ENCODE data around the gene CUL3. TPM values are rescaled to one million over a fixed set of nuclear protein-coding genes. Genes with fewer than 3 reads are reported as not detected.
A peak's percentile ranks its signal among the peaks of the same experiment; 100 is the strongest.

CUL3 gene
- polyA plus RNA-seq, 3 donors, result 12.3 to 28.7 (median 12.9) TPM

DNA sequence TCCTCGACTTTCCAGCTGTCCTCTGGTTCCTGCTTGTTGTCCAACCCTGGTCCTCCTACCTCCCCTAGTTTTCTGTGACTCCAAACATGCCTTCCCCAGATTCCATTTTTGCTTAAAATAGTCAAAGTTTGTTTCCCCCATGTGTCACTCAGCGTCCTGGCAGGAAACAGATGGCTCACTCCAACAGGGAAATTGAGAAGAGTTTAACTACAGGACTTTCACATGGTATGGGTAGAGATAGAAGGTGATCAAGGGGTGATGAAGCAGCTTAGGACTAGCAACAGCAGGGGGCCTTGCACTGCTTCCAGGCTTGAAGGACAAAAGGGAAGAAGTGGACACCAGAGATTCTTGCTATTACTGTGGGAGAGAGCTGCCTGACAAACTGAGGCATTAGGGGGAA lies 6.1 kb upstream of the CUL3 start:
- H3K27me3 ChIP-seq (ENCODE audit: control insufficient read depth in 2 of 2, insufficient read depth in 2 of 2, low read length in 2 of 2), result no peaks in the 10 kb centered on the region
- no peak overlapping the region for H3K27ac ChIP-seq (ENCODE audit: low read depth in 1 of 2, low read length in 2 of 2)
- Mint-ChIP-seq H3K36me3 (no peaks in the 10 kb centered on the region), H3K4me1 (peaks cover 14% of the 10 kb centered on the region), H3K27me3 (ENCODE audit: low read depth in 3 of 3) (no peaks in the 10 kb centered on the region), H3K27ac (peak overlapping the region in 1 of 7 donors; percentile 68), H3K4me3 (no peak overlapping the region), H3K9me3 (no peaks in the 10 kb centered on the region)
- TF ChIP-seq, protein P1, sequence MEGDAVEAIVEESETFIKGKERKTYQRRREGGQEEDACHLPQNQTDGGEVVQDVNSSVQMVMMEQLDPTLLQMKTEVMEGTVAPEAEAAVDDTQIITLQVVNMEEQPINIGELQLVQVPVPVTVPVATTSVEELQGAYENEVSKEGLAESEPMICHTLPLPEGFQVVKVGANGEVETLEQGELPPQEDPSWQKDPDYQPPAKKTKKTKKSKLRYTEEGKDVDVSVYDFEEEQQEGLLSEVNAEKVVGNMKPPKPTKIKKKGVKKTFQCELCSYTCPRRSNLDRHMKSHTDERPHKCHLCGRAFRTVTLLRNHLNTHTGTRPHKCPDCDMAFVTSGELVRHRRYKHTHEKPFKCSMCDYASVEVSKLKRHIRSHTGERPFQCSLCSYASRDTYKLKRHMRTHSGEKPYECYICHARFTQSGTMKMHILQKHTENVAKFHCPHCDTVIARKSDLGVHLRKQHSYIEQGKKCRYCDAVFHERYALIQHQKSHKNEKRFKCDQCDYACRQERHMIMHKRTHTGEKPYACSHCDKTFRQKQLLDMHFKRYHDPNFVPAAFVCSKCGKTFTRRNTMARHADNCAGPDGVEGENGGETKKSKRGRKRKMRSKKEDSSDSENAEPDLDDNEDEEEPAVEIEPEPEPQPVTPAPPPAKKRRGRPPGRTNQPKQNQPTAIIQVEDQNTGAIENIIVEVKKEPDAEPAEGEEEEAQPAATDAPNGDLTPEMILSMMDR (IDR thresholded peaks at IDR 0.05), result no peak
- H3K9me3 ChIP-seq (replicated peaks in 1 of 2; ENCODE audit: control insufficient read depth in 1 of 2, insufficient read depth in 1 of 2, low read length in 2 of 2), result no peaks in the 10 kb centered on the region
- H2AFZ ChIP-seq (ENCODE audit: insufficient read depth, low read depth, low read length, poor library complexity, severe bottlenecking), result no peak overlapping the region
- no peaks in the 10 kb centered on the region for H4K20me1 ChIP-seq (ENCODE audit: insufficient read depth, low read length)
- peaks cover 8 to 17% of the 10 kb centered on the region in 2 donors for H3K4me1 ChIP-seq (ENCODE audit: control insufficient read depth in 1 of 2, insufficient read depth in 2 of 2, low read length in 2 of 2)
- H3K4me2 ChIP-seq (replicated peaks; ENCODE audit: extremely low read depth, low read length, poor library complexity, severe bottlenecking), result no peak overlapping the region
- 0% methylated on average over 1 of the region's 2 CpGs for WGBS (ENCODE audit: insufficient coverage)
- intact Hi-C loops (cut with micrococcal nuclease), result no loop called here
- DNase-seq, result no peak
- peaks cover 3% of the 10 kb centered on the region for H3K79me2 ChIP-seq (ENCODE audit: insufficient read depth, low read length)
- no peaks in the 10 kb centered on the region for H3K36me3 ChIP-seq (replicated peaks in 1 of 2; ENCODE audit: control insufficient read depth in 1 of 2, insufficient read depth in 2 of 2, low read length in 2 of 2)
- H3K4me3 ChIP-seq (replicated peaks in 1 of 3; ENCODE audit: low read depth in 2 of 3, low read length in 3 of 3), result no peak overlapping the region
- no peak overlapping the region for H3K9ac ChIP-seq (ENCODE audit: insufficient read depth, low read length, poor library complexity, severe bottlenecking)

DNA sequence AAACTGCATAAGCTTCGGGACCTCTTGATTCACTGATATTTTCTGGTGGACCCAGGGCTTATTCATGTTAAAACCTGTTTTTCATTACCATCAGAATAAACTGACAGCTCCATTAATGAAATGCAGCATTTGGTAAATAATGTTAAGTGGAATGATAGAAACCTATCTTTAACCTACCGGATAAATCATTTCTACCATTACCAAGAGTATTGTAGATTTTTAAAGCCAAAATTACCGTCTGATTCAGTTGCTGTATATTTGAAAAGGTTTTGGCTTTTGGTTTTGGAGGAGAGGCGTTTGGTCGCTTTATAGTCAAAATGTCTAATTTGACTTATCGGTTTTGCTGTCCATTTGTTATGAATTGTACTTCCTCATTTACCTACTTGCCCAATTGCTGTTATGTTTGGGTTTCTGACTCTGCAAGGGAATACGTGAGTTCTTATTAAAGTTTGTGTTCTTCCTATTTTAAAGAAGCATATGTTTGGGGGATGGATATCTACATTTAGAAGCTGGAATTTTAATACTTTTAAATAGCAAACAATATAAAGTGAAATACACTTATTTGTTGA lies 1.0 kb upstream of the CUL3 start:
- H3K4me1 Mint-ChIP-seq, result peaks cover 36% of the 10 kb centered on the region
- TF ChIP-seq, protein P1 (IDR thresholded peaks at IDR 0.05), result no peak
- Histone ChIP-seq H3K36me3 (replicated peaks in 1 of 2; ENCODE audit: control insufficient read depth in 1 of 2, insufficient read depth in 2 of 2, low read length in 2 of 2) (peaks cover 0 to 2% of the 10 kb centered on the region in 2 donors), H3K9ac (ENCODE audit: insufficient read depth, low read length, poor library complexity, severe bottlenecking) (peak overlapping the region; percentile 53), H3K79me2 (ENCODE audit: insufficient read depth, low read length) (peaks cover 40% of the 10 kb centered on the region), H3K27ac (ENCODE audit: low read depth in 1 of 2, low read length in 2 of 2) (peak overlapping the region; percentile 61 to 76), H3K4me2 (replicated peaks; ENCODE audit: extremely low read depth, low read length, poor library complexity, severe bottlenecking) (peak overlapping the region; percentile 98), H3K9me3 (replicated peaks in 1 of 2; ENCODE audit: control insufficient read depth in 1 of 2, insufficient read depth in 1 of 2, low read length in 2 of 2) (no peaks in the 10 kb centered on the region), H3K27me3 (ENCODE audit: control insufficient read depth in 2 of 2, insufficient read depth in 2 of 2, low read length in 2 of 2) (no peaks in the 10 kb centered on the region), H4K20me1 (ENCODE audit: insufficient read depth, low read length) (peaks cover 33% of the 10 kb centered on the region), H3K4me1 (ENCODE audit: control insufficient read depth in 1 of 2, insufficient read depth in 2 of 2, low read length in 2 of 2) (peaks cover 30 to 43% of the 10 kb centered on the region in 2 donors), H2AFZ (ENCODE audit: insufficient read depth, low read depth, low read length, poor library complexity, severe bottlenecking) (peak overlapping the region; percentile 79), H3K4me3 (replicated peaks in 1 of 3; ENCODE audit: low read depth in 2 of 3, low read length in 3 of 3) (peak overlapping the region; percentile 50 to 92 (median 88))
- H3K9me3 Mint-ChIP-seq, result peaks cover 0 to 2% (median 0%) of the 10 kb centered on the region in 7 donors
- peak; percentile 34 to 66 (median 58) for DNase-seq
- no CpG with 5 or more reads among the region's 7 CpGs for WGBS (ENCODE audit: insufficient coverage)
- peak overlapping the region; percentile 95 to 96 for H3K4me3 Mint-ChIP-seq
- peak overlapping the region; percentile 86 to 96 (median 94) for H3K27ac Mint-ChIP-seq
- intact Hi-C loops (cut with micrococcal nuclease), result loop anchor here in 1 of 2 donors (10.0 kb wide), 1 partner anchor 631 kb away; the partner anchor contains the start of gene MRPL44
- peaks cover 0 to 2% (median 0%) of the 10 kb centered on the region in 3 donors for H3K27me3 Mint-ChIP-seq (ENCODE audit: low read depth in 3 of 3)
- H3K36me3 Mint-ChIP-seq, result peaks cover 2 to 7% of the 10 kb centered on the region in 2 donors
